Stimulated activated CD8-positive, alpha-beta memory T cell treated with anti-CD3 and anti-CD28 coated beads, Interleukin-7, amount 100 ng/mL, for 48 hours (primary cell): ENCODE results near the gene SCN10A.

Source experiments
- DNase-seq, 2 donors: peaks; one replicate each; pipeline ENCODE4 v3.0.0-alpha.2; 2020; ENCODE audit warnings: low read depth in 1 of 2; ENCODE audit errors: extremely low read depth in 1 of 2

SCN10A gene

GRCh38 chr3:38722781-38723568, 93.0 kb downstream of the SCN10A start:
- no peak for DNase-seq

GRCh38 chr3:38721207-38721772, 94.7 kb downstream of the SCN10A start:
- no peak for DNase-seq

- no peak for DNase-seq
Observed at GRCh38 chr3:38720465-38720864, 95.6 kb downstream of the SCN10A start.

- no peak for DNase-seq
Observed at GRCh38 chr3:38717355-38718240, 98.4 kb downstream of the SCN10A start.

- DNase-seq = no peak
Observed at GRCh38 chr3:38713121-38713520, 102.9 kb downstream of the SCN10A start.

- DNase-seq = no peak
Observed at GRCh38 chr3:38711321-38711720, 104.7 kb downstream of the SCN10A start.

GRCh38 chr3:38707730-38708129, 108.3 kb downstream of the SCN10A start:
- no peak for DNase-seq

GRCh38 chr3:38706961-38707360, 109.1 kb downstream of the SCN10A start:
- no peak for DNase-seq

- no peak for DNase-seq
Observed at GRCh38 chr3:38702231-38702630, 113.8 kb downstream of the SCN10A start.

- no peak for DNase-seq
Observed at GRCh38 chr3:38698760-38699159, 117.3 kb downstream of the SCN10A start.

- DNase-seq = no peak
Observed at GRCh38 chr3:38698061-38698460, 118.0 kb downstream of the SCN10A start.

- DNase-seq = no peak
Observed at GRCh38 chr3:38696034-38696433, 120.0 kb downstream of the SCN10A start.

- DNase-seq = no peak
Observed at GRCh38 chr3:38690185-38690584, 125.8 kb downstream of the SCN10A start.

- DNase-seq = no peak
Observed at GRCh38 chr3:38689774-38690173, 126.2 kb downstream of the SCN10A start.

GRCh38 chr3:38689346-38689745, 126.7 kb downstream of the SCN10A start:
- DNase-seq = no peak

GRCh38 chr3:38687321-38687720, 128.7 kb downstream of the SCN10A start:
- DNase-seq = no peak

GRCh38 chr3:38684546-38684945, 131.5 kb downstream of the SCN10A start:
- no peak for DNase-seq

- no peak for DNase-seq
Observed at GRCh38 chr3:38669668-38670067, 146.3 kb downstream of the SCN10A start.

GRCh38 chr3:38662544-38662943, 153.5 kb downstream of the SCN10A start:
- DNase-seq = no peak

GRCh38 chr3:38658841-38659240, 157.2 kb downstream of the SCN10A start:
- DNase-seq = no peak

GRCh38 chr3:38657369-38657768, 158.6 kb downstream of the SCN10A start:
- no peak for DNase-seq
